Natural killer cell (primary cell): Measurements from ENCODE around the gene MYADML2. TPM values are rescaled to one million over a fixed set of nuclear protein-coding genes. Genes with fewer than 3 reads are reported as not detected.

ENCODE experiments used
- ATAC-seq, 3 donors: fragments of 150-1000 bp in 2 of 3; fragments of 200-7000 bp in 1 of 3; cut with Tn5 transposase; 1 replicate in 1 of 3; 2 replicates in 2 of 3; pipeline ENCODE4 v1.10.0; 2021; ENCODE audit warnings: mild to moderate bottlenecking in 2 of 3, moderate library complexity in 2 of 3
- DNase-seq, 2 donors: peaks; one replicate each; pipeline versions ENCODE4 v3.0.0 to v3.0.0-alpha.2; 2013 to 2021; ENCODE audit warnings: mixed read lengths in 1 of 2
- H3K27ac ChIP-seq: one replicate; pipeline ENCODE4 v1.5.1; 2013; ENCODE audit warnings: mild to moderate bottlenecking, low read length
- H3K27me3 ChIP-seq: one replicate; pipeline ENCODE4 v1.6.1; 2013; ENCODE audit warnings: low read length; ENCODE audit not compliant: control insufficient read depth, insufficient read depth
- H3K36me3 ChIP-seq: one replicate; pipeline ENCODE4 v1.6.1; 2013; ENCODE audit warnings: low read length; ENCODE audit not compliant: control insufficient read depth, insufficient read depth
- H3K4me1 ChIP-seq: one replicate; pipeline ENCODE4 v1.6.1; 2013; ENCODE audit warnings: low read length; ENCODE audit not compliant: control insufficient read depth, insufficient read depth
- H3K4me3 ChIP-seq: one replicate; pipeline ENCODE4 v1.5.1; 2013; ENCODE audit warnings: low read length
- H3K9me3 ChIP-seq: one replicate; pipeline ENCODE4 v1.6.1; 2013; ENCODE audit warnings: low read length; ENCODE audit not compliant: control insufficient read depth, insufficient read depth
- H3K27ac Mint-ChIP-seq, 2 donors: one replicate each; pipeline ENCODE4 v1.8.0; 2022; ENCODE audit warnings: mild to moderate bottlenecking in 2 of 2, mixed read lengths in 2 of 2, moderate library complexity in 1 of 2
- H3K27me3 Mint-ChIP-seq, 2 donors: one replicate each; pipeline ENCODE4 v1.8.0; 2022; ENCODE audit warnings: low read depth in 2 of 2, mixed read lengths in 2 of 2
- H3K36me3 Mint-ChIP-seq: one replicate; pipeline ENCODE4 v1.8.0; 2022; ENCODE audit warnings: mixed read lengths
- H3K4me1 Mint-ChIP-seq, 2 donors: one replicate each; pipeline ENCODE4 v1.8.0; 2022; ENCODE audit warnings: mixed read lengths in 2 of 2
- H3K4me3 Mint-ChIP-seq: one replicate; pipeline ENCODE4 v1.8.0; 2022; ENCODE audit warnings: mild to moderate bottlenecking, moderate library complexity, mixed read lengths
- H3K9me3 Mint-ChIP-seq, 2 donors: one replicate each; pipeline ENCODE4 v1.8.0; 2022; ENCODE audit warnings: mixed read lengths in 2 of 2
- CTCF ChIP-seq: fragments of 200-600 bp; IDR thresholded peaks from one replicate; pipeline ENCODE4 v1.8.0; 2022; ENCODE audit warnings: antibody characterized with exemption
- WGBS: methylation state at CpG from one replicate; pipeline ENCODE4 v1.1.7; 2013; ENCODE audit warnings: missing lambda C conversion rate; ENCODE audit not compliant: insufficient coverage; 5-methylcytosine and 5-hydroxymethylcytosine counted together
- intact Hi-C: fragments of 100-400 bp; cut with micrococcal nuclease; formaldehyde crosslinking; loops from one replicate; pipeline ENCODE4 v1.14.2; 2022
- total RNA-seq, 4 donors: library from RNA; stranded (reverse); fragments of 120-200 nt in 1 of 4; gene quantifications; one replicate each; pipeline versions ENCODE4 v1.2.3 to v1.2.4, GENCODE V29; 2013 to 2022

The MYADML2 gene
- total RNA-seq = not detected
- not detected for total RNA-seq (2013)

- Mint-ChIP-seq H3K4me3 (no peak within 1 kb of the TSS), H3K4me1 (no peaks in the 10 kb centered on the region), H3K9me3 (no peaks in the 10 kb centered on the region), H3K36me3 (no peaks in the 10 kb centered on the region), H3K27ac (no peak within 1 kb of the TSS), H3K27me3 (peaks cover 0 to 3% of the 10 kb centered on the region in 2 donors)
- TF ChIP-seq CTCF = no peak
- Histone ChIP-seq H3K27ac (no peak within 1 kb of the TSS), H3K4me1 (no peaks in the 10 kb centered on the region), H3K9me3 (no peaks in the 10 kb centered on the region), H3K4me3 (no peak within 1 kb of the TSS), H3K27me3 (no peaks in the 10 kb centered on the region), H3K36me3 (no peaks in the 10 kb centered on the region)
- WGBS = 90% methylated on average over 13 of the region's 13 CpGs
- ATAC-seq = no peak
- intact Hi-C loops = no loop called here
- no peak for DNase-seq
Measured at GRCh38 chr17:81947189-81947588, at the start of gene MYADML2. Gene MYADML2, minus strand, starts transcription at chr17:81947233. Its CDS starts 5,492 bp downstream, at chr17:81941741.

GRCh38 chr17:81996232-81996756, 49.3 kb upstream of the MYADML2 start:
- no peak overlapping the region for H3K4me3 Mint-ChIP-seq
- H3K27me3 Mint-ChIP-seq = no peaks in the 10 kb centered on the region
- no peak overlapping the region for H3K27ac Mint-ChIP-seq
- no peaks in the 10 kb centered on the region for H3K4me1 Mint-ChIP-seq
- no peaks in the 10 kb centered on the region for H3K36me3 Mint-ChIP-seq
- H3K9me3 Mint-ChIP-seq = no peaks in the 10 kb centered on the region
- Histone ChIP-seq H3K27ac (no peak overlapping the region), H3K27me3 (no peaks in the 10 kb centered on the region), H3K4me1 (no peaks in the 10 kb centered on the region), H3K36me3 (peaks cover 3% of the 10 kb centered on the region), H3K4me3 (no peak overlapping the region), H3K9me3 (no peaks in the 10 kb centered on the region)
- 94% methylated on average over 28 of the region's 28 CpGs for WGBS
- intact Hi-C loops = no loop called here
- DNase-seq = no peak
- no peak for TF ChIP-seq CTCF
- no peak for ATAC-seq

GRCh38 chr17:81995463-81996231, 48.6 kb upstream of the MYADML2 start:
- no peak overlapping the region for H3K4me3 ChIP-seq
- intact Hi-C loops = no loop called here
- ATAC-seq (no peak), DNase-seq (no peak)
- no peaks in the 10 kb centered on the region for H3K9me3 ChIP-seq
- no peak overlapping the region for H3K27ac Mint-ChIP-seq
- H3K4me1 Mint-ChIP-seq = peaks cover 2% of the 10 kb centered on the region in 2 donors
- H3K27me3 ChIP-seq = no peaks in the 10 kb centered on the region
- no peaks in the 10 kb centered on the region for H3K27me3 Mint-ChIP-seq
- H3K9me3 Mint-ChIP-seq = no peaks in the 10 kb centered on the region
- no peak overlapping the region for H3K27ac ChIP-seq
- H3K4me1 ChIP-seq = no peaks in the 10 kb centered on the region
- no peaks in the 10 kb centered on the region for H3K36me3 Mint-ChIP-seq
- H3K36me3 ChIP-seq = peaks cover 3% of the 10 kb centered on the region
- no peak overlapping the region for H3K4me3 Mint-ChIP-seq
- 96% methylated on average over 29 of the region's 29 CpGs for WGBS
- TF ChIP-seq CTCF = no peak
